ENCODE measurements around the gene FRMPD4. TPM values are rescaled to one million over a fixed set of nuclear protein-coding genes. Genes with fewer than 3 reads are reported as not detected.

Gene FRMPD4
- total RNA-seq = not detected

GRCh38 chrX:12138361-12139313, at the start of gene FRMPD4:
Gene FRMPD4 (plus strand): TSS chrX:12138473. CDS start chrX:12138972, 499 bp downstream.

Data from activated naive CD4-positive, alpha-beta T cell treated with anti-CD3 and anti-CD28 coated beads, Interleukin-2, amount 10 ng/mL, durations not matched to agents 5 hours and 36 hours (primary cell).